Activated T-helper 9 cell treated with anti-CD3 and anti-CD28 coated beads, Interleukin-2, amount 50 U/mL, for 16 hours (primary cell): Measurements from ENCODE around the gene ENOSF1.
A peak's percentile ranks its signal among the peaks of the same experiment; 100 is the strongest.

Source experiments
- DNase-seq: peaks from one replicate; pipeline ENCODE4 v3.0.0-alpha.2; 2020; ENCODE audit warnings: low read depth

The ENOSF1 gene

GRCh38 chr18:634551-635045 lies 77.8 kb downstream of the ENOSF1 start:
- DNase-seq, result no peak

GRCh38 chr18:631560-631959 lies 80.9 kb downstream of the ENOSF1 start:
- DNase-seq, result no peak

- DNase-seq, result no peak
These were observed 82.9 kb downstream of the ENOSF1 start for GRCh38 chr18:629269-630150.

- no peak for DNase-seq
These were observed 85.2 kb downstream of the ENOSF1 start for GRCh38 chr18:627231-627630.

GRCh38 chr18:623761-624620 lies 88.4 kb downstream of the ENOSF1 start:
- peak; percentile 12 for DNase-seq

GRCh38 chr18:622289-622688 lies 90.1 kb downstream of the ENOSF1 start:
- DNase-seq, result no peak

GRCh38 chr18:621291-622043 lies 91.0 kb downstream of the ENOSF1 start:
- no peak for DNase-seq
